ENCODE measurements around the gene SMC1A.

GRCh38 chrX:53412446-53412845 lies 10.0 kb downstream of the SMC1A start:
- TF ChIP-seq CTCF (IDR thresholded peaks at IDR 0.05) (no peak), POLR2A (IDR thresholded peaks at IDR 0.05) (no peak)
